HG03442 (cell line): ENCODE data around the gene HSD11B1L.
"Not testable (repeated sequence)": the region's sequence is repeated elsewhere in the genome, so short reads cannot be mapped to it uniquely, and the experiment has no call there.

Experiments used
- ATAC-seq: cut with Tn5 transposase; IDR thresholded peaks from one replicate; pipeline ENCODE4 v1.9.1; 2021; ENCODE audit warnings: mild to moderate bottlenecking, moderate library complexity; ENCODE audit not compliant: unreplicated experiment

The HSD11B1L gene

DNA sequence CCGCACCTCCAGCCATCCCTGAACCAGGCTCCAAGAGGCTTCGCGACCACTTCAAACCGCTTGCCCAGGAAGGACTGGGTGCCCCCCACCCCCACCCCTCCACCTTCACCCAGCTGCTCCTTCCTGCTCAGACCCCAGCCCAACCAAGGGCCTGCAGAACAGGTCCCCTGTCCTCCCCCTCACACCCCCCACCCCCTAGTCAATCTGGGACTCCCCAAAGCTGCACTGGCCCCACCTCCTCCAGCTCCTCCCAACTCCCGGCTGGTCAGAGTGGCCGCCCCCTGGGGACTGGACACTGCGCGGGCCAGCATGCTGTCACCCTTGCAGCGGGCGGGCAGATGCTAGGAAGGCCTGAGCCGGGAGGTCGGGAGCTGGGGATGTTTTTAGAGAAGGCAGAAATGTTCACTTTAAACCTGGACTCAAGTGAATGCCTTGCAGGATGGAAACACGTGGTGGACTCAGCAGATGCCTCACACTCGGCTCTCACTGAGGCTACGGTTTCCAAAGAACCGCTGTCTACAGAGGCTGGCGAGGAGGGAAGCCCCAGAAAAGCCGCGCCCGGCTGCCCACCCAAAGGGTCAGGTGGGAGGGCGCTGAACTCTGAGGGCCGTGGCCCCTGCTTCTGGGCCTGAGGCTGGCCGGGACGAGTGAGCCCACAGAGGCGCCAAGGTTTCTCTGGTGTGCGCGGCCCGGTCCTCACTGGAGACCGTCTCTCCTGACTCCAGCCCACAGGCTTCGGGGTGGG is 17.2 kb downstream of the HSD11B1L start:
- no peak for ATAC-seq

DNA sequence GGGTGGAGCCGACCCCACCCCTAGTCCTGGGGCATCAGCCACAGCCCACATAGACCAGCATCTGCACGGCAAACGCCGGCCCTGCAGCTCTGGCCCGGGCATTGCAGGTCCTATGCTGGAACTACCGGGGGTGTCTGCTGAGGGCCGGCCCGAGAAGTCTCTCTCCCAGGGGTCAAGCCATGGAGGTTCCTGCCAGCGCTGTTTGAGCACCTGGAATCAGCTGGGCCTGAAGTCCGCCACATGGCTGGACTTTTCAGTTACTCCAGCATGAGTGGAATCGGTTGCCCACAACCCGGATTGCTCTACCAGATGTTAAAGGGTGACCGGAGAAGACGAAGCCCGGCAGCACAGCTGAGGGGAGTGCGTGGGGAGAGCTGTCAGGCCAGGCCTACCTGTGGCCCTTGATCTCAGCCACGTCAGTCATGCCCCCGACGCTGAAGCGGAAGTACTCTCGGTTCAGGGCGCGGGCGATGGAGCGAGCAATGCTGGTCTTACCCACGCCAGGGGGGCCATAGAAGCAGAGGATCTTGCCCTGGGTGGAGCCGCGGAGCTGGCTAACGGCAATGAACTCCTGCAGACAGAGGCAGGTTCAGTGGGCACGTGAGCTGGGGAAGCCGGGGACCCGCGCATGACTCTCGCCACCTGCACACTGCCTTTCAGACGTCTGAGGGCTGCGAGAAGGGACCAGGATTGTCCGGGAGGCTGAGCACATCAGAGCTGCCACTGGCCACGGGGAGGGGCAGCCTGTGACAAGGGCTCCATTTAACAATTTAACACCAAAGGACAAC is 18.0 kb downstream of the HSD11B1L start:
- ATAC-seq: no peak

DNA sequence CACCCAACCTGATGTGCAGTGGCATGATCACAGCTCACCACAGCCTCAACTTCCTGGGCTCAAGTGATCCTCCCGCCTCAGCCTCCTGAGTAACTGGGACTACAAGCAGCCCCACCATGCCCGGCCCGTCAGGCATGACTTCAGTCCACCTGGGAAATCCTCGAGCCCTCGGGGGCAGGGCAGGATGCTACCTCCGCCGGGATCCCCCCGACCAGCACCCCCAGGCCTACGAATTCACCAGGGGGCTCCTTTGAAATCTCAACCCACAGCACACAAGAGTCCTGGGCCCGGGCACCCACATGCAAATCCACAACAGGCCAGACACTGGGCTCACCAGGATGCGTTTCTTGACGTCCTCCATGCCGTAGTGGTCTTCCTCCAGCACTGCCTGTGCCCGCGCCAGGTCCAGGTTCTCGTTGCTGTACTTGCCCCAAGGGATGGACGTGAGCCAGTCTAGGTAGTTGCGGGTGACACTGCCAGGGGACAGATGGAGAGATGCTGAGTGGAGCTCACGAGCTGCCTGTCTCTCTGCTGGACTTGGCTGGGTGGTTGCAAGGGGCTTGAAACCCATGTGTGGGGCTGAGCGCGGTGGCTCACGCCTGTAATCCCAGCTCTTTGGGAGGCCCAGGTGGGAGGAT is 19.7 kb downstream of the HSD11B1L start:
- no peak for ATAC-seq

DNA sequence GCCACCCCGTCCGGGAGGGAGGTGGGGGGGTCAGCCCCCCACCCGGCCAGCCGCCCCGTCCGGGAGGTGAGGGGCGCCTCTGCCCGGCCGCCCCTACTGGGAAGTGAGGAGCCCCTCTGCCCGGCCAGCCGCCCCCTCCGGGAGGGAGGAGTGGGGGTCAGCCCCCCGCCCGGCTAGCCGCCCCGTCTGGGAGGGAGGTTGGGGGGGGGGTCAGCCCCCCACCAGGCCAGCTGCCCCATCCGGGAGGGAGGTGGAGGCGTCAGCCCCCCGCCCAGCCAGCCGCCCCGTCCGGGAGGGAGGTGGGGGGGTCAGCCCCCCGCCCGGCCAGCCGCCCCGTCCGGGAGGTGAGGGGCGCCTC is 21.2 kb downstream of the HSD11B1L start:
- ATAC-seq: not testable (repeated sequence)

DNA sequence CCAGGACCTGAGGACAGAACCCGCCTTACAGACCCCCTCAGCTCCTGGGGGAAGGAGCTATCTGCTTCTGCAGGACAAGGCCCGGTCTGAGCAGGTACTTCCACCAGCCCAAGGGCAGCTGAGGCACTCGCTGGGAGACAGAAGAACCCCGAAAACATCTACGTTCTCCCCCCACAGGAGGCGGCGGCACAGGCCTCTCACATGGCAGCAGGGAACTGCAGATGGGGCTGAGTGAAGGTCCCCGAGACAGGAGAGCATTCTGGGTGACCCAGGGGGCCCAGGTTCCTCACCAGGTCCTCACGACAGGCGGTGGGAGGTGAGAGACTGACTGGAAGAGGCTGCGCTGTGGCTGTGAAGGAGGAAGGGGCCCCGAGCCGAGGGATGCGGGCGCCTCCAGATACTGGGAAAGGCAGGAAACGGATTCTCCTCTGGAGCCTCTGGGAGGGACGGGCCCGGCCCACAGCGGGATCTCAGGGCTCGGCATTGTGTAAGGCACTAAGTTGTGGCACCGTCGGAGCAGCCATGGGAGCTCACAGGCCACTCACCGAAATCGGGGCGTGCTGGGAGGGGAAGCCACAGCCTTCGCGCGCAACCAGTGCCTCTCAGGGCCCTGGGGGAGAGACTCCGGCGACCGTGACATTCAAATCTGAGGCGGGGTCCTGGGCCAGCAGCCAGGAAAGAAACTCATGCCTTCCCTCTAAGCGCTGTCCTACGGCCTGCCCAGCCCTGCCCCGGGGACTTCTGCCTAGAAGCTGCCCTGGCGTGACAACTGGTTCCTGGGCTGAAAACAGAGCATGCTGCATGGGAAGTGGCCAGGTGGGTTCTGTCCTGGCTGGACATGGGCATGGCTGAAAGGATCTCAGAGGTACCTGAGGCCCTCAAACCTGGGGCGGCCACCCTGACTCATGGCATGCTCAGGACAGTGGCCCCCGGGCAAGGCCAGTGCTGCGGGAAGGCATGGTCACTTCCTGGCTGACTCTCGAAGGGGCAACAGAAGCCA is 23.3 kb downstream of the HSD11B1L start:
- no peak for ATAC-seq

DNA sequence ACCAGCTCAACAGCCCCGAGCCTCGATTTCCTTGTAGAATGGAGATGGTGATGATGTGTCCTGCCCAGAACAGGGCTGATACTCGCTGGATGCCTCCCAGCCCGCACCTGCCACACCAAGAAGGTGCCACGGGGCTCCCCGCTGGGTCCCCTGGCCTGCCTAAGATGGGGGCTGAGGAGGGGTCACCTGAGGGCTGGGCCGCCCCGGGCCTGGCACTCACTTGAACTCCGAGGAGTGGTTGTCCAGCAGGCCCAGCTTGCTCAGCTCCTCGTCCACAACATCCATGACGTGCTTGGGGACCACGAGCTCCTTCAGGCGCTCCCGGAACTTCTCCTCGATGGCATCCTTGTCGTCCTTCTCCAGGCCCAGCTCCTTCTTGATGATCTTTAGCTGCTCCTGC is 24.7 kb downstream of the HSD11B1L start:
- no peak for ATAC-seq

DNA sequence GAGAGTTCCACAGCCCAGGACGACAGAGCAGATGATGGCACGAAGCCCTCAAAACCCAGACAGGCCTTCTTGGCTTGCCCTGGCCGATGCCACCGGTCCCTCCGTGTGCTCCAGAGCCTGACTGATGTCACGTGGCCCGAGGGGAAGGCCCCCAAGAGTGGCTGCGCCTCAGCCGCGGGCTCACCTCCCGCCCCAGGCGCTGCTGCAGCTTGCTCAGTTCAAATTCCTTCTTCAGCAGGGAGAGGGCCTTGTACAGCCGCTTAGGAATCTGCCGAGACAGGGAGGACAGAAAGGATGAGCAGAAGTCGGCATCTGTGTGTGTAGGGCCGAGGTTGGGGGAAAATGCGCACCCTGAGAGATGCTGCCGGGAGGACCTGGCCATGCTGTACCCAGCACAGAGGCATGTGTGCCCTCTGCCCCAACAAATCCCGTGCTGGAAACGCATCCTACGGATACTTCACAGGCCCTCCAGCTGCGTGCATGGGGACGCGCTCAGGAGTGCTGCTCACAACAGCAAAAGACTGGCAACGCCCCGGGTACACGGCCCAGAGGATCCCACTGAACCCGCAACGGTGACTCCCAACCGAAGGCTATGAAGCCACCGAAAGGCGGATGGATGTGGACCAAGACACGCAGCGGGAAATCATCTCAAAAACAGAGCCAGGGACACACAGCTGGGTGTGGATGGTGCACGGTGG is 26.2 kb downstream of the HSD11B1L start:
- ATAC-seq: no peak

DNA sequence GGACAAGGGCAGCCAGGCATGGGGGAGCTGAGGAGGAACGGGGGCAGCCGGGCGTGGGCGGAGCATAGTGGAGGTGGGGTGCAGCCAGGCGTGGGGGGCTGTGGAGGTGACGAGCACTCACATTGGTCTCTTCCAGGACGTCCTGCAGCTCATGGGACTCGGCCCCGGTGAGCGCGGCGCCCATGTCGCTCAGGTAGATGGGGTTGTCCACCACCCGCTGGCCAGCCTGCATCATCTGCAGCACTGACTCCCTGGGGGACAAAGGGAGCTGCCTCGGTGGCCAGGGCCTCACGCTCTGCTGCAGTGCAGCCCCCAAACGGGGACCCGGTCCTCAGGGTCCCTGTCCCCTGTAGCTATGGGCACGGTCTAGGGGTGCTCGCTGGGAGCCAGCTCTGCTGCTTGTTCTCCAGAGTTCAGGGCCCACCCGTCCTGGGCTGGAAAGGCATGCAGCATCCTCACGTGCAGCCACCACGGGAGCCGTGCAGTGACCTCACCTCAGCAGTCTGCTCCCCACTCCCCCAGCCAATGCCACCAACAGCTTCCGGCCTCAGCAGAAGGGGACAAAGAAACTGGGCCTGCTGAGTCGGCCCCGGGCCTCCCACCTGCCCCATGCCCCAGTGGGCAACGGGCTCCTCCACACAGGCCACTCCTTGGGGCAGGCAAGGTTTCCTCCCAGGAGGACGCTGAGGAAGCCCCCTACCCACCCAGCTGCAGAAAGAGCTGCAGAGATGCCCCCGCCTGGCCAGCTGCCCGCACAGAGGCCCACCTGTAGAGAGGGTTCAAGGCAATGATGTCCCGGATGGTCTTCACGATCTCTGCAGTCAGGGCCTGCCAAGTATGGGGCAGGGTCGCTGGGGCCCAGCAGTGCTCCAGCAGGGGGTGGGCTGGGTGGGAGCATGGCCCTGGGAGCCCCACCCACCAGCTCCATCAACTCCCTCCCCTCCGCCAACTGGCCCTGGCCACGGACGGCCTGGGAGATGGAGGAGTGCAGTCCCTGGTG is 27.0 kb downstream of the HSD11B1L start:
- ATAC-seq: no peak

DNA sequence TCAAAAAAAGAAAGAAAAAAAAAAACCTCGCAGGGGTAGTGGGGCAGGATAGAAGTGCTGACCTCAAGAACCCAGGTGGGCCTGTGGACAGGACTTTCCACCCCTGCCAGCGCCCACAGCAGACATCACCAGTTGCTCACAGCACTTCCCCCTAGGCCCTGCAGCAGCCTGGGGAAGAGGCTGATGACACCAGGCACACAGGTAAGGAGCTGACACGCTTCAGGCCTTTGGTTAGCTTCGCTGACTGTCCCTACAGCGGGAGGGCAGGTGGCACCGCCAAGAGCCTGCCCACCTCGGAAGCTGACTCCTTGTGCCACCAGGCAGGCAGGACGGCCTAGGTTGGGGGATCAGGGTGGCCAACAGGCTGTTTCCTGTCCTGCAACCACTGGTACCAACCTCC is 30.2 kb downstream of the HSD11B1L start:
- ATAC-seq: no peak

DNA sequence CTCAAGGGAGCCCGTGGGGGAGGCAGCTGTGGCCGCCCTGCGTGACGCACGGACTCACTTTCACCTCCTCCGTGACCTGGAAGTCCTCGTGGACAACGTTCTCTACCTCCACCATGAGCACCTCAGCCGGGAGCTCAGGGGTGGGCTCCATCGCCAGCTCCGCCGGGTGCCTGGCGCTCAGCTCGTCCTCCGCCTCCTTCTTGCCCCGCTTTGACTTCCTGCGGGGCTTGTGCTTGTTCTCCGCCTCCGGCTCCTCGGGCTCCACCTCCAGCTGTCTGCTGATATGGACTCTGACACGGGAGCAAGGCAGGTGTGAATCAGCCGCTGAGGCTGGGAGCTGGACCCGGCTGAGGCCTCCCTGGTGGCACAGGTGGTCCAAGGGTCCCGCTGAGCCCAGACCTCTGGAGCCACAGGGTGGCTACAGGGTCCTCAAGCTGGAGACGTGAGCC is 30.9 kb downstream of the HSD11B1L start:
- ATAC-seq: no peak

DNA sequence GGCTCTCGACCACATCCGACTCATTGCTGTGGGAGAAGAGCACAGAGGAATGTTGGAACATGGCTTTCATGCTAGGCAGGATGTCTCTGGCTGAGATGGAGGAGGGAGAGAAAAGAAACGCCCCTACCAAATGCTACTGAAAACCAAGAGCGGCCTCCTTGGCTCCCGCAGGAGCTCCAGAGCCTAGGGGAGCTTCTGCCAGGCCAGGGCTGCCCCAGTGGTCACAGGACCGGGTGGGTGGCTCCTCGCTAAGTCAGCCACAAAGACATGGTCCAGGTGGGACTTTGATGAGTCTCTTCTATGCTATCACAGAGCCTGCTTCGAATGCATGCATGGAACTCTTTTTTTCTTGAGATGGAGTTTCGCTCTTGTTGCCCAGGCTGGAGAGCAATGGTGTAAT is 32.4 kb downstream of the HSD11B1L start:
- no peak for ATAC-seq

DNA sequence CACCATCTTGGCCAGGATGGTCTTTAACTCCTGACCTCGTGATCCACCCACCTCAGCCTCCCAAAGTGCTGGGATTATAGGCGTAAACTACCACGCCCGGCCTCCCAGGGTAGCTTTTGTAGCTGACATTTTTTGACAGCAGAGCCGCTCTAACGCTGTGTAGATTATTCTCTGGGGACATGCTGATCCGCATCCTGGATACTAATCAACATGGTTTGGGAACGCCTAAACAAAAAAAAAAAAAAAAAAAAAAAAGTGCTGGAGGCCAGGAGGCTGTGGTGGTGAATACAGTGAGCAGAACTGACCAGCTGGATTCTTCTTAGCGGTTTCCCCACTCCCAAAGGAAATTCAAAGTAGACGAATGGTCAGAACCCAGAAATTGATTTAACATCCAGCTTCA is 34.0 kb downstream of the HSD11B1L start:
- no peak for ATAC-seq

DNA sequence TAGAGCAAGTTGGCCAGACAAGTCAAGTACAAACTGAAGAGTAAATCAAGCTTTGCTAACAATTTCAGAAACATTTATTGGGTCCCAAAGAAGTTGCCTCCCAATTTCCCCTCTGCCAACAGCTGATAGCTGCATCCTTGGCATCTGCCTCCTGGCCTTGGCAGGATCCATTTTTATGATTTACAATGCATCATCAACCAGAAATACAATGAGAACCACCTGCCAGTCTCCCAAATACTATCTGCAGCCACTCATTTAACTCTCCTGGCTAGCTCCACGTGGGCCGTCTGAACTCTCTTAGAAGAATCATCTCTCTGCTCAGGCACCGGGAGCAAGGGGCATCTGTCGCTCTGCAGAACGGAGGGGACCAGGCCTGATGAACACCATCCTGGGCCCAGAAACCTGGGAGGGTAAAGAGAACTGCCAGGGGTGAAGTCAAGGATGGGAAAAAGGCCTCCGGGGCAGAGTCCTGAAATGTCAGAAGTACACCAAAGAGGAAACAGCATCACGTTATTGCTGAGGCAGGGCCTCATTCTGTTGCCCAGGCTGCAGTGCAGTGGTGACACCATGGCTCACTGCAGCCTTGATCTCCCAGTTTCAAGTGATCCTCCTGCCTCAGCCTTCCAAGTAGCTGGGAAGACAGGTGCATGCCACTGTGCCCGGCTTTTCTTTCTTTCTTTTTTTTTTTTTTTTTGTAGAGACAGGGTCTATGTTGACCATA is 36.5 kb downstream of the HSD11B1L start:
- ATAC-seq: no peak

DNA sequence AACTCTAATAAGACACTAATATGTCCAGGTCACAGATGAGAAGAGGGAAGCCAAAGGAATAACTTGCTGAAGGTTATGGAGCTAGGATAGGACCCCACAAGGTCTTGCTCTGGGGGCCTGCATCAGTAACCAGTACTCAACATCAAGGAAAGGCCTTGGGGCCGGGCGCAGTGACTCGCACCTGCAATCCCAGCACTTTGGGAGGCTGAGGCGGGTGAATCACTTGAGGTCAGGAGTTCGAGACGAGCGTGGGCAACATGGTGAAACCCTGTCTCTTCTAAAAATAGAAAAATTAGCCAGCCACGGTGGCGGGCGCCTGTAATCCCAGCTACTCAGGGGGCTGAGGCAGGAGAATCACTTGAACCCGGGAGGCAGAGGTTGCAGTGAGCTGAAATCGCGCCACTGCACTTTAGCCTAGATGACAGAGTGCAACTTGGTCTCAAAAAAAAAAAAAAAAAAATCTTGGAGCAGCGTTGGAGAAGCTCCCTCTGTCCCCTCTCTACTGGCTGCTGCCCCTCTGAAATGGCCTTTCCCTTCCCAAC is 37.3 kb downstream of the HSD11B1L start:
- no peak for ATAC-seq

DNA sequence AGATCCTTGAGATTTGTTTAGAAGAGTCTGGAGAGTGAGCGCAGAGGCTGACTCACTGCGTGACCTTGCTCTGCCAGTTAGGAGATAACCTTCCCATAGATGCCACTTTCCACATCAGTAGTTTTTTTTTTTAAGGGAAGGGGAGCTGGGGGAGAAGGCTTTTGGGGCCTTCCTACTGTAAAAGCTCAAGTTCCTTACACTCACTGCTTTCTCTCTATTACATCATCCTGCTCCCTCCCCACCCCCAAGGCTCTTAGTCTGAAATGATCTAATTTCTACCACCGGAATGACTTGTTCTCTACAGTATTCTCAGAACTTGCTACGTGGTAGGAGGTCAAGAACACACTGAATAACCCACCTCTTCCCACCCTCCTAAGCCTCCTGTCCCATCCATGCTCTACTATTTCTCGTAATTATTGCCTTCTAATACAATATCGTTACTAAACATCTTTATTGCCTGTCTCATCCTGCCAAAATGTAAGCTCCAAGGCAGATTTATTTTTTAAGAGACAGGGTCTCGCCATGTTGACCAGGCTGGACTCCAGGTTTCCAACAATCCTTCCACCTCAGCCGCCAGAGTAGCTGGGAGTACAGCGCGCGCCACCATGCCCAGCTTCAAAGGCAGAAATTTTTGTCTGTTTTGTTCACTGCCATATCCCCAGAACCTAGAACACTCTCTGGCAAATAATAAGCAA is 37.9 kb downstream of the HSD11B1L start:
- ATAC-seq: no peak

DNA sequence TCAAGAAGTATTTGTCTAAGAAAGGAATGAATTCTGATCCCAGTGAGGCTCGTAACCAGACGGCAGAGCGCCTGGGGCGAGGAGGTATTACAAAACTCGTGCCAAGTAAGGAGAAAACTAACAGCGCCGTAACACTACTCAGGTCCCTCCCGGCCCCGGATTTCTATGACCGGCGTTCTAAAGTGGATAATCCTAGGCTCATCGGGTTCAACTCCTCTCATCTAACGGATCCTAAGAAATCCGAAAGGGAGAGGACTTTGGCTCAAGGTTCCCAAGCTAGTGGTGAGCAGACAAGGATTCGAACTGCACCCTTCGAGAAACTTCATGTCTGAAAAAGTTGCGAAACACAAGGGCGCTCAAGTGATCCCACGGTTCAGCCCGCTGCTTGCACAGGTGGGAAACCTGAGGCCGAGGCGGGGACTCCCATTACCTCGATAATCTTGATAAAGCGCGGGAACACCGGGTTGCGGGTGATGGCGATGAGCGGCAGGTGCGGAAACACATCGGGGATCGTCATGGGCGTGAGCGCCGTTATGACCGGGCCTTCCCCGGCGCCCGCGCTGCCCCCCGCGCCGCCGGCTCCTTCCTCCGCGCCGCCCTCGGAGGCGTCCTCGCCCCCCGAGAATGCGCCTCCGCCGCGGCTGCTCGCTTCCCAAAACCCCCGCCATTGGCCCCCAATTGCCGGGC is 38.6 kb downstream of the HSD11B1L start:
- peak; percentile 3 for ATAC-seq
